Mesenchymal stem cell (in vitro differentiated cells and primary cell): ENCODE measurements around the gene ACSS1.

Experiments
- DNase-seq: peaks from one replicate; pipeline ENCODE4 v3.0.0-alpha.2; 2013
- H2AFZ ChIP-seq: one replicate; pipeline ENCODE4 v1.6.1; 2013; ENCODE audit warnings: low read depth, mild to moderate bottlenecking, control low read depth, inconsistent platforms, low read length, moderate library complexity
- H2AK5ac ChIP-seq: 2 replicates; pipeline ENCODE4 v1.6.1; 2013; ENCODE audit warnings: low read length, moderate library complexity, mild to moderate bottlenecking, inconsistent platforms; ENCODE audit not compliant: severe bottlenecking
- H2BK120ac ChIP-seq: one replicate; pipeline ENCODE4 v1.6.1; 2013; ENCODE audit warnings: low read depth, mild to moderate bottlenecking, inconsistent platforms, low read length, moderate library complexity
- H2BK12ac ChIP-seq, 2 experiments: one replicate each; pipeline ENCODE4 v1.6.1; 2013; ENCODE audit warnings: inconsistent platforms in 2 of 2, low read length in 2 of 2, mild to moderate bottlenecking in 2 of 2, moderate library complexity in 2 of 2, control low read depth in 1 of 2
- H2BK15ac ChIP-seq: one replicate; pipeline ENCODE4 v1.6.1; 2013; ENCODE audit warnings: mild to moderate bottlenecking, low read depth, inconsistent platforms; ENCODE audit not compliant: poor library complexity, severe bottlenecking
- H2BK5ac ChIP-seq: 2 replicates; pipeline ENCODE4 v1.6.1; 2013; ENCODE audit warnings: low read depth, mild to moderate bottlenecking, low read length, control low read depth, inconsistent platforms; ENCODE audit not compliant: poor library complexity, severe bottlenecking
- H3K14ac ChIP-seq, 2 experiments: one replicate each; pipeline ENCODE4 v1.6.1; 2013; ENCODE audit warnings: inconsistent platforms in 2 of 2, low read length in 2 of 2, control low read depth in 1 of 2, mild to moderate bottlenecking in 1 of 2, moderate library complexity in 1 of 2
- H3K18ac ChIP-seq, 2 experiments: one replicate each; pipeline ENCODE4 v1.6.1; 2013; ENCODE audit warnings: inconsistent platforms in 2 of 2, low read length in 2 of 2, control low read depth in 1 of 2, low read depth in 1 of 2, mild to moderate bottlenecking in 1 of 2
- H3K23ac ChIP-seq, 2 experiments: one replicate each; pipeline ENCODE4 v1.6.1; 2013; ENCODE audit warnings: inconsistent platforms in 2 of 2, low read length in 2 of 2, mild to moderate bottlenecking in 2 of 2, moderate library complexity in 2 of 2, control low read depth in 1 of 2
- H3K27ac ChIP-seq: 2 replicates; pipeline ENCODE4 v1.5.1; 2013; ENCODE audit warnings: mild to moderate bottlenecking, moderate library complexity, low read length, control low read depth, inconsistent platforms; ENCODE audit not compliant: poor library complexity, severe bottlenecking
- H3K27me3 ChIP-seq, 2 experiments: 2 replicates each; pipeline versions ENCODE4 v1.6.1 to v1.7.0; 2013; ENCODE audit warnings: low read length in 2 of 2, mild to moderate bottlenecking in 2 of 2, moderate library complexity in 2 of 2, control low read depth in 1 of 2, inconsistent platforms in 1 of 2; ENCODE audit not compliant: control insufficient read depth in 1 of 2, insufficient read depth in 1 of 2
- H3K36me3 ChIP-seq, 2 experiments: 2 replicates each; pipeline versions ENCODE4 v1.6.1 to v1.7.0; 2013; ENCODE audit warnings: low read length in 2 of 2, control low read depth in 1 of 2, inconsistent platforms in 1 of 2, low read depth in 1 of 2, mild to moderate bottlenecking in 1 of 2; ENCODE audit not compliant: insufficient read depth in 2 of 2, control insufficient read depth in 1 of 2
- H3K4ac ChIP-seq, 2 experiments: one replicate each; pipeline ENCODE4 v1.6.1; 2013; ENCODE audit warnings: inconsistent platforms in 2 of 2, low read length in 2 of 2, mild to moderate bottlenecking in 2 of 2, moderate library complexity in 2 of 2, control low read depth in 1 of 2, low read depth in 1 of 2
- H3K4me1 ChIP-seq: 2 replicates; pipeline ENCODE4 v1.6.1; 2013; ENCODE audit warnings: low read depth, low read length, control low read depth; ENCODE audit not compliant: control insufficient read depth, insufficient read depth
- H3K4me2 ChIP-seq: 2 replicates; pipeline ENCODE4 v1.6.1; 2013; ENCODE audit warnings: low read length, mild to moderate bottlenecking, inconsistent platforms; ENCODE audit not compliant: poor library complexity, severe bottlenecking
- H3K4me3 ChIP-seq, 2 experiments: 2 replicates each; pipeline versions ENCODE4 v1.5.1 to v1.7.0; 2013; ENCODE audit warnings: low read length in 2 of 2, mild to moderate bottlenecking in 2 of 2, control low read depth in 1 of 2, low read depth in 1 of 2; ENCODE audit not compliant: insufficient read depth in 1 of 2
- H3K79me1 ChIP-seq: replicated peaks from 2 replicates; pipeline ENCODE4 v1.6.1; 2013; ENCODE audit warnings: mild to moderate bottlenecking, control low read depth, low read length, inconsistent platforms; ENCODE audit not compliant: poor library complexity, severe bottlenecking
- H3K9ac ChIP-seq: 2 replicates; pipeline ENCODE4 v1.7.0; 2013; ENCODE audit warnings: mild to moderate bottlenecking, low read length, moderate library complexity
- H3K9me3 ChIP-seq: 2 replicates; pipeline ENCODE4 v1.7.0; 2013; ENCODE audit warnings: mild to moderate bottlenecking, low read length; ENCODE audit not compliant: control insufficient read depth
- H4K8ac ChIP-seq: one replicate; pipeline ENCODE4 v1.6.1; 2013; ENCODE audit warnings: inconsistent platforms, mild to moderate bottlenecking, low read length, moderate library complexity
- H4K91ac ChIP-seq: one replicate; pipeline ENCODE4 v1.6.1; 2013; ENCODE audit warnings: mild to moderate bottlenecking, low read length, inconsistent platforms
- WGBS: methylation state at CpG from one replicate; pipeline ENCODE4 v1.1.7; 2013; ENCODE audit warnings: mixed read lengths; 5-methylcytosine and 5-hydroxymethylcytosine counted together

ACSS1 gene

DNA sequence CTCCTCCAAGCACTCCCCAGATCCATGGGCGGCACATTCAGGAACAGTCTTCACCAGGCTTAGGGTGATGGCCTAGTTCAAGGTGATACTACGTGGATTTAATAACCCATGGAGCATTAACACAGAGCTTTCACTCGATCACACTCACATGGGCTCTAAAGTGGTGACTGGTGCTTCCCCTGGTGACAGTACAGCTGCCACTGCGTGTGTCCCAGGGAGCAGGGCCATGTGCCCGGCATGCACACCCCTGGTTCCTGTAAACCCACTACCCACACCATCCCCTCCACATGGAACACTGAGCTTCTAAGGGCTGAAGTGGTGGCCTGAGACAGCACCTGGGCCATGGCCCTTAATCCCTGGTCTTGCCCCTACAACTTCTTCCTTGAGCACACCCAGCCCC, 37.6 kb downstream of the ACSS1 start:
- H3K14ac ChIP-seq, result no peak overlapping the region
- peaks cover 0 to 5% of the 10 kb centered on the region in 2 experiments for H3K36me3 ChIP-seq
- no peaks in the 10 kb centered on the region for H3K27me3 ChIP-seq
- no peak overlapping the region for H3K4ac ChIP-seq
- no peak for DNase-seq
- H3K4me2 ChIP-seq, result no peak overlapping the region
- no peak overlapping the region for H3K9ac ChIP-seq
- no peak overlapping the region for H3K27ac ChIP-seq
- no peaks in the 10 kb centered on the region for H3K79me1 ChIP-seq
- H2BK12ac ChIP-seq, result no peak overlapping the region
- 82% methylated on average over 5 of the region's 5 CpGs for WGBS
- H3K23ac ChIP-seq, result no peak overlapping the region
- H2BK5ac ChIP-seq, result no peak overlapping the region
- no peak overlapping the region for H2AFZ ChIP-seq
- peaks cover 13% of the 10 kb centered on the region for H3K4me1 ChIP-seq
- H2BK15ac ChIP-seq, result no peak overlapping the region
- no peak overlapping the region for H3K4me3 ChIP-seq
- no peak overlapping the region for H4K91ac ChIP-seq
- H2BK120ac ChIP-seq, result no peak overlapping the region
- no peak overlapping the region for H4K8ac ChIP-seq
- H2AK5ac ChIP-seq, result no peak overlapping the region
- no peaks in the 10 kb centered on the region for H3K9me3 ChIP-seq
- H3K18ac ChIP-seq, result no peak overlapping the region

- Histone ChIP-seq H2AFZ (no peak overlapping the region), H3K23ac (no peak overlapping the region), H3K27me3 (no peaks in the 10 kb centered on the region), H2AK5ac (no peak overlapping the region), H3K9ac (no peak overlapping the region), H3K4me3 (no peak overlapping the region), H3K36me3 (peaks cover 0 to 9% of the 10 kb centered on the region in 2 experiments), H4K8ac (no peak overlapping the region), H2BK5ac (no peak overlapping the region), H3K4me1 (peaks cover 13% of the 10 kb centered on the region), H3K18ac (no peak overlapping the region), H4K91ac (no peak overlapping the region), H3K14ac (no peak overlapping the region), H3K4me2 (no peak overlapping the region), H2BK120ac (no peak overlapping the region), H3K4ac (no peak overlapping the region), H2BK15ac (no peak overlapping the region), H2BK12ac (no peak overlapping the region), H3K9me3 (no peaks in the 10 kb centered on the region), H3K79me1 (no peaks in the 10 kb centered on the region), H3K27ac (no peak overlapping the region)
- DNase-seq, result no peak
- WGBS, result 88% methylated on average over 16 of the region's 16 CpGs
These were observed 38.4 kb downstream of the ACSS1 start for GRCh38 chr20:25019381-25020155.

- 89% methylated on average over 6 of the region's 6 CpGs for WGBS
- no peaks in the 10 kb centered on the region for H3K79me1 ChIP-seq
- no peak overlapping the region for H2BK12ac ChIP-seq
- no peak overlapping the region for H2BK15ac ChIP-seq
- H3K4me3 ChIP-seq, result no peak overlapping the region
- no peak overlapping the region for H3K18ac ChIP-seq
- no peak overlapping the region for H3K23ac ChIP-seq
- H4K8ac ChIP-seq, result no peak overlapping the region
- H3K9ac ChIP-seq, result no peak overlapping the region
- peaks cover 13% of the 10 kb centered on the region for H3K4me1 ChIP-seq
- no peak overlapping the region for H2BK120ac ChIP-seq
- no peaks in the 10 kb centered on the region for H3K27me3 ChIP-seq
- H3K14ac ChIP-seq, result no peak overlapping the region
- no peak overlapping the region for H2AFZ ChIP-seq
- H3K27ac ChIP-seq, result no peak overlapping the region
- H3K9me3 ChIP-seq, result no peaks in the 10 kb centered on the region
- no peak overlapping the region for H3K4me2 ChIP-seq
- no peak for DNase-seq
- no peak overlapping the region for H2AK5ac ChIP-seq
- no peak overlapping the region for H2BK5ac ChIP-seq
- peaks cover 0 to 12% of the 10 kb centered on the region in 2 experiments for H3K36me3 ChIP-seq
- no peak overlapping the region for H3K4ac ChIP-seq
- no peak overlapping the region for H4K91ac ChIP-seq
These were observed 39.1 kb downstream of the ACSS1 start for GRCh38 chr20:25018841-25019240.

- Histone ChIP-seq H2AK5ac (no peak overlapping the region), H3K4me1 (peaks cover 13% of the 10 kb centered on the region), H3K18ac (no peak overlapping the region), H3K4me3 (no peak overlapping the region), H4K8ac (no peak overlapping the region), H2BK12ac (no peak overlapping the region), H3K4me2 (no peak overlapping the region), H2BK120ac (no peak overlapping the region), H3K27ac (no peak overlapping the region), H3K27me3 (no peaks in the 10 kb centered on the region), H3K14ac (no peak overlapping the region), H3K9ac (no peak overlapping the region), H3K36me3 (peaks cover 0 to 16% of the 10 kb centered on the region in 2 experiments), H4K91ac (no peak overlapping the region), H2AFZ (no peak overlapping the region), H2BK5ac (no peak overlapping the region), H3K4ac (no peak overlapping the region), H3K23ac (no peak overlapping the region), H3K9me3 (no peaks in the 10 kb centered on the region), H3K79me1 (no peaks in the 10 kb centered on the region), H2BK15ac (no peak overlapping the region)
- WGBS, result 58% methylated on average over 1 of the region's 2 CpGs
- DNase-seq, result no peak
These were observed 39.5 kb downstream of the ACSS1 start for GRCh38 chr20:25018425-25018824.
